T-helper 17 cell (primary cell): ENCODE measurements around the gene CAV1. TPM values are rescaled to one million over a fixed set of nuclear protein-coding genes. Genes with fewer than 3 reads are reported as not detected.
A peak's percentile ranks its signal among the peaks of the same experiment; 100 is the strongest.
"Not testable (repeated sequence)": the region's sequence is repeated elsewhere in the genome, so short reads cannot be mapped to it uniquely, and the experiment has no call there.

Source experiments
- ATAC-seq: fragments of 150-1000 bp; cut with Tn5 transposase; 2 replicates; pipeline ENCODE4 v1.10.0; 2021; ENCODE audit warnings: mild to moderate bottlenecking, moderate library complexity
- DNase-seq, 3 donors: peaks; one replicate each; pipeline versions ENCODE4 v3.0.0 to v3.0.0-alpha.2; 2020 to 2021
- H3K9me3 ChIP-seq: one replicate; pipeline ENCODE4 v1.7.0; 2013; ENCODE audit warnings: low read length, mild to moderate bottlenecking; ENCODE audit not compliant: control insufficient read depth, poor library complexity, severe bottlenecking
- H3K27ac Mint-ChIP-seq: one replicate; pipeline ENCODE4 v1.8.0; 2022; ENCODE audit warnings: mild to moderate bottlenecking, moderate library complexity, mixed read lengths
- H3K27me3 Mint-ChIP-seq: one replicate; pipeline ENCODE4 v1.8.0; 2022; ENCODE audit warnings: mixed read lengths
- H3K36me3 Mint-ChIP-seq: one replicate; pipeline ENCODE4 v1.8.0; 2022; ENCODE audit warnings: low read depth, mixed read lengths
- H3K4me1 Mint-ChIP-seq: one replicate; pipeline ENCODE4 v1.8.0; 2022; ENCODE audit warnings: mild to moderate bottlenecking, mixed read lengths
- H3K4me3 Mint-ChIP-seq: one replicate; pipeline ENCODE4 v1.8.0; 2022; ENCODE audit warnings: mild to moderate bottlenecking, moderate library complexity, mixed read lengths
- total RNA-seq, 4 donors: library from RNA in 2 of 4; stranded (reverse) in 2 of 4; gene quantifications; one replicate each; pipeline ENCODE4 v1.2.3 and lab custom pipeline; 2022 to 2026

The CAV1 gene, protein sequence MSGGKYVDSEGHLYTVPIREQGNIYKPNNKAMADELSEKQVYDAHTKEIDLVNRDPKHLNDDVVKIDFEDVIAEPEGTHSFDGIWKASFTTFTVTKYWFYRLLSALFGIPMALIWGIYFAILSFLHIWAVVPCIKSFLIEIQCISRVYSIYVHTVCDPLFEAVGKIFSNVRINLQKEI
- total RNA-seq (under 1 TPM; 0.30 to 0.57 TPM), total RNA-seq (lab: John Stamatoyannopoulos, UW) (0.08 to 0.70 reads per million in 2 donors)

DNA sequence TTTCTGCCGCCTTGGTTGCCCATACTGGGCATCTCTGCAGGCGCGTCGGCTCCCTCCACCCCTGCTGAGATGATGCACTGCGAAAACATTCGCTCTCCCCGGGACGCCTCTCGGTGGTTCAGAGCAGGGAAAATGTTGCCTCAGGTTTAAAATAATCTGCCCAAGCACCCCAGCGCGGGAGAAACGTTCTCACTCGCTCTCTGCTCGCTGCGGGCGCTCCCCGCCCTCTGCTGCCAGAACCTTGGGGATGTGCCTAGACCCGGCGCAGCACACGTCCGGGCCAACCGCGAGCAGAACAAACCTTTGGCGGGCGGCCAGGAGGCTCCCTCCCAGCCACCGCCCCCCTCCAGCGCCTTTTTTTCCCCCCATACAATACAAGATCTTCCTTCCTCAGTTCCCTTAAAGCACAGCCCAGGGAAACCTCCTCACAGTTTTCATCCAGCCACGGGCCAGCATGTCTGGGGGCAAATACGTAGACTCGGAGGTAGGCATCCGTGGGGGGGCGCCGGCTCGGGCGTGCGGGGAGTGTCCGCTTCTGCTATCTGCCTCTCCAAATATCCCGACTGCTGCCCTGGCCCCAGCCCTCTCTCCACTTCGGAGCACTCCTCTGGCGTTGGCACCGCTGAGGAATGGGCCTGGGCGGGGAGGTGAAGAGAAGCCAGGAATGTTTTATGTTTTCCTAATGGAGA lies at the start of gene CAV1:
TSS of gene CAV1 (plus strand) at position 428 of the 689 bp plus-strand sequence. CDS start at position 455, 27 bp downstream.
- ATAC-seq, result peak; percentile 45
- no peaks in the 10 kb centered on the region for H3K9me3 ChIP-seq
- peak in 1 of 3 donors; percentile 22 for DNase-seq
- peaks cover 21% of the 10 kb centered on the region for H3K4me1 Mint-ChIP-seq
- H3K4me3 Mint-ChIP-seq, result peak within 1 kb of the TSS; percentile 91
- no peaks in the 10 kb centered on the region for H3K36me3 Mint-ChIP-seq
- H3K27me3 Mint-ChIP-seq, result peaks cover 70% of the 10 kb centered on the region
- peak within 1 kb of the TSS; percentile 63 for H3K27ac Mint-ChIP-seq

DNA sequence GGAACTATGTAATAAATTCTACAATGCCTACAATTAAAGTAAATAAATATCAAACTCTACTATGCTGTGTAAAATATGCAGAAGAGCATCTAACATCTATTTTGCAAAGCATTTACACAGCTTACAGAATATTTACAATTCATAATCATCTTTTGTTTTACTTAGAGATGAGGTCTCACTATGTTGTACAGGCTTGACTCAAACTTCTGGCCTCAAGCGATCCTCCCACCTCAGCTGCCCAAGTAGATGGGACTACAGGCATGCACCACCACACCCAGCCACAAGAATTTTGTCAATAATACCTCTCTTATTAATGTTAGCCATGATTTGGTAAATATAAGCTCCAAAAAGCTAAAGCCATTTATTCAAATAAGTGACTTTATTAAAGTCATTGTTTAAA lies 47.2 kb upstream of the CAV1 start:
- Mint-ChIP-seq H3K27me3 (peaks cover 27% of the 10 kb centered on the region), H3K4me1 (peaks cover 3% of the 10 kb centered on the region), H3K36me3 (no peaks in the 10 kb centered on the region), H3K27ac (no peak overlapping the region), H3K4me3 (no peak overlapping the region)
- DNase-seq (no peak), ATAC-seq (no peak)
- H3K9me3 ChIP-seq, result no peaks in the 10 kb centered on the region

DNA sequence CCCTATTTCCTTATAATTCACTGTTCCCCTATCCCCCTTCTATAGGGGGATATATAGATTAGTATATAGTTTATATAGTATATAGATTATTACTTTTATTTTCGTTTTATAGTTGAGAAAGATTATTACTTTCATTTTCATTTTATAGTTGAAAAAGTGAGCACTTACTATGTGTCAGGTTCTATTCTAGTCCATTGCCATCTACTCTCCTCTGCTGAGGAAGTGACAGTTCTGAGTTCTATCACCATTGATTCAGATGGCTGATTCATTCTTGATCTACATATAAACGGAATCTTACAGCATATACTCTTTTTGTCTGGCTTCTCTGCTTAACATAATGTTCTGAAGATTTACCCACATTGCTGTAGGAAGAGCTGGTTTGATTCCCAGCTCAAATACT lies 46.0 kb upstream of the CAV1 start:
- DNase-seq, result no peak
- ATAC-seq, result no peak
- H3K4me3 Mint-ChIP-seq, result no peak overlapping the region
- H3K9me3 ChIP-seq, result no peaks in the 10 kb centered on the region
- H3K27me3 Mint-ChIP-seq, result peaks cover 18% of the 10 kb centered on the region
- no peak overlapping the region for H3K27ac Mint-ChIP-seq
- peaks cover 3% of the 10 kb centered on the region for H3K4me1 Mint-ChIP-seq
- no peaks in the 10 kb centered on the region for H3K36me3 Mint-ChIP-seq

DNA sequence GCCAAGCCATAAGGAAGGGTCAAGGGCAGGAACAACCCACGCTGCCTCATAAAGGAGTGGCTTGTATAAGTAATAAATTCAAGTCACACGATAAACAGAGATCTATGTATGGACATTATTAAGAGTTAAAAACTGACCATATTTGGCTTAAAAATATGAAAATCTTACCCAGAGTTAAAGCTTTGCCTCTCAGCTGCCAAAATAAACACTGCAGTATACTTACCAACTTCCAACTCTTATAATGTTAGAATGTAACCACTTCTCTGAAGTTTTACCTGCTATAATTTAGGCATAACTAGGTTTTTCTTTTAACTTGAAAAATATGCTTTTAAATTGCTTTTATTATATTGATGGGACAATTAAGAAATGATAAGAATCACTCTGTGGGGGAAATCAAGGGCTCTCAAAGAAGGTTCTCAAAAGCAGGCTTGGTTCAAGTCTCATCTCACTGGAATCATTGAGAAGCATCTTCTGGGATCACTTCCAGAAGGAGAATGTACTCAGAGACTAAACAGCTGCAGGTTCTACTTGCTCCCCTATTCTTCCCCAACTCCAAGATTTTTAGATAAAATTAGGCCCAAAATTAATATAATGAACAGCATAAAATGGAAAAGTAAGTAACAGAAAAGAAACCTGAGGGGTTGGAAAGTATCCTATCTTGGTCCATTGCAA lies 41.4 kb upstream of the CAV1 start:
- Mint-ChIP-seq H3K4me1 (peaks cover 3% of the 10 kb centered on the region), H3K4me3 (no peak overlapping the region), H3K36me3 (no peaks in the 10 kb centered on the region), H3K27ac (no peak overlapping the region), H3K27me3 (peaks cover 28% of the 10 kb centered on the region)
- H3K9me3 ChIP-seq, result no peaks in the 10 kb centered on the region
- no peak for DNase-seq
- no peak for ATAC-seq

DNA sequence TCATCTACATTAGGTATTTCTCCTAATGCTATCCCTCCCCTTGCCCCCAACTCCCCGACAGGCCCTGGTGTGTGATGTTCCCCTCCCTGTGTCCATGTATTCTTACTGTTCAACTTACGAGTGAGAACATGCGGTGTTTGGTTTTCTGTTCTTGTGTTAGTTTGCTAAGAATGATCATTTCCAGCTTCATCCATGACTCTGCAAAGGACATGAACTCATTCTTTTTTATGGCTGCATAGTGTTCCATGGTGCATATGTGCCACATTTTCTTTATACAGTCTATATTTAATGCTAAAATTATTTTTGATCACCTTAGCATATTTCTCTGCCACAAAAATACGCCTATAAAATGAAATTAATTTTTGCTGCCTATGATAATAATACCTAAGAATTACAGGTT lies 40.4 kb upstream of the CAV1 start:
- not testable (repeated sequence) for H3K4me3 Mint-ChIP-seq, H3K27ac Mint-ChIP-seq, H3K9me3 ChIP-seq, H3K4me1 Mint-ChIP-seq, DNase-seq, ATAC-seq, H3K36me3 Mint-ChIP-seq
- peaks cover 34% of the 10 kb centered on the region for H3K27me3 Mint-ChIP-seq

DNA sequence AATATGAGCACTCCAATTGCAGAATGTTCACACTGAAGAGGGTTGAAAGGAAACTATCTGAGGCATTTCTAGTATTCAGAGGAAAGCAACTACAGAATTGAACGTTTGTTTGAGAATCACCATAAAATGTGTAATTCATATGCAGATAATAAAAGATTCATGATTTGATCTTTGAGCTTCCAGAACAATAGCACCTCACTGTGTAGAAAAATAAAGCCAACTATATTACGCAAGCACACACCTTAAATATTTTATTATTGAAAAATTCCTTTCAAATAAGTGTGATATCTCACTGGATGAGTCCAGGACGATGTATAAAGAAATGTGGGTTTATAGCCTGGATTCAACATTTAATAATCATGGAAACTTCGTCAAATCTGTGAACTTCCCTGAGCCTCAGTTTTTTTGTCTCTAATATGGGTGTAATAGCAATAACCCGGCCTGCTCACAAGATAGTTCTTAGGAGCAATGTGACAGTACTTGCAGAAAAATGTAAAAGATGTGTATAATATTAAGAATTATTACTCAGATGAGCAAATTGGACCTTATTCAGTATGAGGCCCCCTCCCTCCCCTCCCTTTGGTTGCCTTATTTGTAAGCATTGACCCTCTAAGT lies 36.8 kb upstream of the CAV1 start:
- Mint-ChIP-seq H3K36me3 (no peaks in the 10 kb centered on the region), H3K27me3 (peaks cover 52% of the 10 kb centered on the region)

DNA sequence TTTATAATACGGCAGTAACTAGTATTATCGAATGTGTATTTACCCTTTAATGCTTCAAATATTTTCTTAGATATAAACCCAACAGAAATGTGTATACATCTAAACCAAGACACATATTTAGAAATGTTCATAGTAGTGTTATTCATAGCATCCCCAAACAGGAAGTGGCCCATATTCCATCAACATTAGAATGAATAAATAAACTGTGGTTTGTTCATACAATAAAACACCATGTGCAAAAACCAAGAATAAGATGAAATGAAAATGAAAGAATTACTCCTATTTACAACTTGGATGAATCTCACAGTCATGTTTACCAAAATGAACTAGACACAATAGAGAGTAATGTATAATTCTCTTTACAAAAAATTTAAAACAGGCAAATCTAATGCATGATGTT lies 34.5 kb upstream of the CAV1 start:
- Mint-ChIP-seq H3K27me3 (peaks cover 50% of the 10 kb centered on the region), H3K4me3 (no peak overlapping the region), H3K36me3 (no peaks in the 10 kb centered on the region), H3K27ac (no peak overlapping the region), H3K4me1 (no peaks in the 10 kb centered on the region)
- ATAC-seq (no peak), DNase-seq (no peak)
- no peaks in the 10 kb centered on the region for H3K9me3 ChIP-seq

More for the DNA sequence above, 36.8 kb upstream of the CAV1 start:
- no peaks in the 10 kb centered on the region for H3K9me3 ChIP-seq
- no peak for DNase-seq
- H3K4me3 Mint-ChIP-seq, result no peak overlapping the region
- no peak for ATAC-seq
- H3K27ac Mint-ChIP-seq, result no peak overlapping the region
- no peaks in the 10 kb centered on the region for H3K4me1 Mint-ChIP-seq

DNA sequence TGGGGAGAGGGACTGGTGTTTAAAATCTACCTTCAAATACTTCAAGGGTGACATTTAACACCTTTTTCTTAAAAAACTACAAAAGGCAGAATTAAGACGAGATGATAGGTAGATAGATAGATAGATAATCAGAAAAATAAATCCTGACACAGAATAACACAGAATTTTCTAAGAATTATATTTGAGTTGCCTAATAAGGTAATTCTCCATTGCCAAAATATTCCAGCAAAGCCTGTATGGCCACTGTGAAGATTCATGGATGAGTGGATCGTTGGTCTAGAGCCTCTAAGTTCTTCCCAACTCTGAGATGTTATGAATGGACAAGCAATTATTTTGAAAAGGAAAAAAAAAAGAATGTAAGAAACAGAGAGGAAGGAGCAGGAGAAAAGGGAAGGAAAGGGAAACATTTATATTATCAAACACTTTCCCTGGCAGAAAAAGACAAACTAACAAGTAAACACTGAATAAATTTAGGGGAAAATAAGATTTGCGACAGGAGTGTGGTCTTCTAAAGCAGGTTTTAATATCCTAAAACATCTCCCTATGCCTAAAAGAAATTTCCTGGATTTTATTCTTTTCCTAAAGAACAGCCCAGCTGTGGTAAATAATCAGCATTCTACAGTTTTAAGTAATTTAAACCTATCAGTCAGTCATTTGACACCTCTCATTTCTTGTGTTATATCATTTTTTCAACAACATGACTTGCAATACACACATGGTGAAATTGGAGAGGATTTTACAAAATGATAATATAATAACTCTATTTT lies 32.8 kb upstream of the CAV1 start:
- H3K4me3 Mint-ChIP-seq, result no peak overlapping the region
- no peaks in the 10 kb centered on the region for H3K36me3 Mint-ChIP-seq
- peaks cover 45% of the 10 kb centered on the region for H3K27me3 Mint-ChIP-seq
- H3K9me3 ChIP-seq, result no peaks in the 10 kb centered on the region
- DNase-seq (no peak), ATAC-seq (no peak)
- H3K4me1 Mint-ChIP-seq, result no peaks in the 10 kb centered on the region
- no peak overlapping the region for H3K27ac Mint-ChIP-seq

DNA sequence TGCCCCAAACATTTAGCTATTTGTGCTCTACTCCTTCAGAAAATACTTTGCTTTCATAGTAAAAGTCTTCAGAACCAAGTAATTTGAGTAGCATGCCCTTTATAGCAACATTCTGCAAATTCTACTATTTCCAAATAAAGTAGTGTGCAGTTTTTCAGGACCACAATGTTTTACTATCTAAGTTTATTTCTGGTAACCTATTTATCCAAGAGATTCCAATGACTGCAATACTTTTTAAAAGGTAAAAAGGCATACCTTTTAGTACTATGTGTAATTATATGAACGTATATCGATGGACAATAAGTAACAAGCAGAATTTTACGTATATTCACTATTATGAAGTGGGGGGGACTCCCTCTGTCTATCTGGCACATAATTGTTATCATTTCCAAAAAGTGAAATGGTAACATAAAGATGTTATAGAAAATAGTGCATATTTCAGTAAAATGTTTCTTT lies 32.2 kb upstream of the CAV1 start:
- Mint-ChIP-seq H3K36me3 (no peaks in the 10 kb centered on the region), H3K27ac (no peak overlapping the region), H3K27me3 (peaks cover 44% of the 10 kb centered on the region), H3K4me3 (no peak overlapping the region), H3K4me1 (no peaks in the 10 kb centered on the region)
- H3K9me3 ChIP-seq, result no peaks in the 10 kb centered on the region
- ATAC-seq (no peak), DNase-seq (no peak)

DNA sequence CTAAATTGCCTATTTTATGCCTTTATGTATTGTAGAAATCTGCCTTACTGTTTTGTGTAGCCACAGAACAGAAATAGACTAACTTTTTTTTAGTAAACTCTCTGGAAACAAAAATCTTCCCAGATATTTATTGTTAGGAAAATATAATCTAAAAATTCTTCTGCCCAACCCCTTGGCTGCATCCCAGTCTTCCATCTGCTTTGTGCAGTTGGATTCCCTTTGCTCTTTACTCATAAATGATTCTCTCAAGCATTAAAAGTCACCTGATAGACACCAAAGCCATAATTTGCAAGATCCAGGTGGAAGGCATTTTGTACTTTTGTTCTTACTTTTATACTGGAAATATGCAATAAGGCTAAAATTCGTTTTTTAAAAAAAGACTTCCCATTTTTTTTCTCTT lies 31.4 kb upstream of the CAV1 start:
- peaks cover 50% of the 10 kb centered on the region for H3K27me3 Mint-ChIP-seq

DNA sequence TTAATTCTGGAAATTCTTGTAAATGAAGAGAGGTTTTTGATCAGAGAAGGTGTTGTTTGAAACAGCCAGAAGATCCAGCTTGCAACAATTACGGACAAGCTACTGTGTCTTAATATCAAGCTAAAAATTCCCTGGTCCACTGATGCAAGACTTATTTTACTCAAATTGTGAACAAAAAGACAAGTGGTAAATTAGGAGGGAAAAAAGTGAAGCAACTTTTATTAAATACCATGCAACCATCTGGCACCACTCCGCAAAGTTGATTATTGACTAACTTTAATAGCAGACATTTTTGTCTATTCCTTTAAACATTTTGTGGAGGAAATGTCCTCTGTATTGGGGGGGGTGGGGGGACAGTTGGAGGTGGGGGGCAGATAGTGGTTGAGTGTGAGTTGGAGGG lies 30.4 kb upstream of the CAV1 start:
- Mint-ChIP-seq H3K36me3 (peaks cover 2% of the 10 kb centered on the region), H3K27me3 (peaks cover 50% of the 10 kb centered on the region), H3K4me3 (no peak overlapping the region), H3K4me1 (no peaks in the 10 kb centered on the region), H3K27ac (no peak overlapping the region)
- H3K9me3 ChIP-seq, result no peaks in the 10 kb centered on the region
- DNase-seq (no peak), ATAC-seq (no peak)

More for the DNA sequence above, 31.4 kb upstream of the CAV1 start:
- ATAC-seq (no peak), DNase-seq (no peak)
- no peaks in the 10 kb centered on the region for H3K4me1 Mint-ChIP-seq
- H3K4me3 Mint-ChIP-seq, result no peak overlapping the region
- no peak overlapping the region for H3K27ac Mint-ChIP-seq
- H3K36me3 Mint-ChIP-seq, result no peaks in the 10 kb centered on the region
- H3K9me3 ChIP-seq, result no peaks in the 10 kb centered on the region

DNA sequence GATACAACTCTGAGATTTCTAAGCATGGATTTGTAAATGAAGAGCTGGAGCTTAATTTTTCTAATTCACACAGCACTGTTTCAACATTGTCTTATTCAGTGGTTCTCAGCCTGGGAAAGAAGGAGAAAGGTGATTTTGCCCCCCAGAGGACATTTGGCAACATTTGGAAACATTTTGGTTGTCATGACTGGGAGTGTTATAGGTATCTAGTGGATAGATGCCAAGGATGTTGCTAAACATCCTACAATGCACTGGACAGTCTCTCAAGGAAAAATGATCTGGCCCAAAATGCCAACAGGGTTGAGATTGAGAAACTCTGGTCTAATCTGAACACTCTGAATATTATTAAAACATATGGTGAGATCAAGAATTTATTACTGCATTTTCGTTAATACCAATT lies 29.1 kb upstream of the CAV1 start:
- H3K27me3 Mint-ChIP-seq, result peaks cover 48% of the 10 kb centered on the region
- H3K9me3 ChIP-seq, result no peaks in the 10 kb centered on the region
- peaks cover 3% of the 10 kb centered on the region for H3K36me3 Mint-ChIP-seq
- no peak for DNase-seq
- peaks cover 8% of the 10 kb centered on the region for H3K4me1 Mint-ChIP-seq
- H3K4me3 Mint-ChIP-seq, result no peak overlapping the region
- no peak overlapping the region for H3K27ac Mint-ChIP-seq
- ATAC-seq, result no peak

DNA sequence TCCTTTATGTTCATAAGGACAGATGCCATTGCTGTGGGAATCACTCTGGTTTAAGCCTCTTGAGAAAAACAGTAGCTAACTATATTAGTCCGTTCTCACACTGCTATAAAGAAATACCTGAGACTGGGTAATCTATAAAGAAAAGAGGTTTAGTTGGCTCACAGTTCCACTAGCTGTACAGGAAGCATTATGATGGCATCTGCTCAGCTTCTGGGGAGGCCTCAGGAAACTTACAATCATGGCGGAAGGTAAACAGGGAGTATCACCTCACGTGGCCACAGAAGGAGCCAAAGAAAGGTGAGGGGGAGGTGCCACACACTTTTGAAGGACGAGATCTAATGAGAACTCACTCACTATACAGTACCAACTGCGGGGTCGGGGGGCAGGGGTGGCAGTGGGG lies 28.2 kb upstream of the CAV1 start:
- no peaks in the 10 kb centered on the region for H3K9me3 ChIP-seq
- Mint-ChIP-seq H3K4me3 (no peak overlapping the region), H3K27ac (no peak overlapping the region), H3K36me3 (peaks cover 4% of the 10 kb centered on the region), H3K4me1 (peaks cover 9% of the 10 kb centered on the region), H3K27me3 (peaks cover 48% of the 10 kb centered on the region)
- DNase-seq (no peak), ATAC-seq (no peak)
